NCI-H460 (cell line): ENCODE measurements around the gene CAP2. TPM values are rescaled to one million over a fixed set of nuclear protein-coding genes. Genes with fewer than 3 reads are reported as not detected.
"Not testable (repeated sequence)": the region's sequence is repeated elsewhere in the genome, so short reads cannot be mapped to it uniquely, and the experiment has no call there.

ENCODE experiments used
- DNase-seq: peaks from one replicate; pipeline ENCODE4 v3.0.0-alpha.2; 2016; ENCODE audit warnings: low read depth; ENCODE audit errors: extremely low read depth
- total RNA-seq: library from RNA; depleted of rRNA; stranded (reverse); fragments of >200 nt; shearing (Covaris generic); gene quantifications from 2 replicates; pipeline ENCODE4 v1.2.3, GENCODE V29; 2014

CAP2 gene
- total RNA-seq, 1 experiment from 2014 or later, result 7.6 TPM

GRCh38 chr6:17562636-17563035 is 169.2 kb downstream of the CAP2 start:
- DNase-seq, result no peak

- no peak for DNase-seq
Observed at GRCh38 chr6:17565399-17565798, 172.0 kb downstream of the CAP2 start.

- DNase-seq, result no peak
Observed at GRCh38 chr6:17574866-17575560, 181.6 kb downstream of the CAP2 start.

GRCh38 chr6:17577059-17577458 is 183.7 kb downstream of the CAP2 start:
- no peak for DNase-seq

GRCh38 chr6:17580518-17581048 is 187.2 kb downstream of the CAP2 start:
- no peak for DNase-seq

- not testable (repeated sequence) for DNase-seq
Observed at GRCh38 chr6:17581282-17581681, 187.9 kb downstream of the CAP2 start.

- DNase-seq, result no peak
Observed at GRCh38 chr6:17583811-17584210, 190.4 kb downstream of the CAP2 start.

- DNase-seq, result peak; percentile 55
Observed at GRCh38 chr6:17584241-17584803, 190.9 kb downstream of the CAP2 start.

GRCh38 chr6:17585766-17586490 is 192.5 kb downstream of the CAP2 start:
- no peak for DNase-seq

GRCh38 chr6:17586623-17587022 is 193.2 kb downstream of the CAP2 start:
- not testable (repeated sequence) for DNase-seq

- DNase-seq, result no peak
Observed at GRCh38 chr6:17588011-17588410, 194.6 kb downstream of the CAP2 start.

- no peak for DNase-seq
Observed at GRCh38 chr6:17589406-17590096, 196.2 kb downstream of the CAP2 start.

GRCh38 chr6:17591287-17591686 is 197.9 kb downstream of the CAP2 start:
- DNase-seq, result no peak

- no peak for DNase-seq
Observed at GRCh38 chr6:17593246-17593645, 199.9 kb downstream of the CAP2 start.

- no peak for DNase-seq
Observed at GRCh38 chr6:17596085-17596484, 202.7 kb downstream of the CAP2 start.

- DNase-seq, result peak; percentile 84
Observed at GRCh38 chr6:17599877-17600526, 206.6 kb downstream of the CAP2 start, which contains the start of gene FAM8A1. FAM8A1 (plus strand) TSS chr6:17600302; CDS start chr6:17600410, 108 bp downstream.

GRCh38 chr6:17600527-17601385 is 207.4 kb downstream of the CAP2 start:
- DNase-seq, result no peak

- DNase-seq, result no peak
Observed at GRCh38 chr6:17601386-17601703, 207.9 kb downstream of the CAP2 start.

- DNase-seq, result no peak
Observed at GRCh38 chr6:17602888-17603287, 209.5 kb downstream of the CAP2 start.

GRCh38 chr6:17606606-17607005 is 213.2 kb downstream of the CAP2 start:
- no peak for DNase-seq
